IMR-90 (cell line): ENCODE measurements around the gene SMARCAD1. TPM values are rescaled to one million over a fixed set of nuclear protein-coding genes. Genes with fewer than 3 reads are reported as not detected.

Source experiments
- ATAC-seq: fragments of 200-7000 bp; cut with Tn5 transposase; 2 replicates; pipeline ENCODE4 v1.9.1; 2020; ENCODE audit warnings: low read depth, mild to moderate bottlenecking, moderate library complexity
- BruUV-seq: library from RNA; stranded (reverse); fragments of 400-500 nt; replicated peaks from 2 replicates; lab custom pipeline; 2021; lab: Mats Ljungman, UMichigan
- CTCF ChIA-PET: fragments of 300-600 bp; formaldehyde crosslinking; extraction: SDS; loops from one replicate; lab custom pipeline; 2021; ENCODE audit warnings: antibody characterized with exemption; lab: Yijun Ruan, JAX
- POLR2A ChIA-PET: fragments of 300-600 bp; sonication (Branson Sonifier 250); formaldehyde crosslinking; loops from one replicate; lab custom pipeline; 2022; ENCODE audit warnings: antibody characterized with exemption; ENCODE audit not compliant: unreplicated experiment; lab: Charles Lee
- DNase-seq: peaks from one replicate; pipeline ENCODE4 v3.0.0; 2013
- H2AFZ ChIP-seq: replicated peaks from 2 replicates; pipeline ENCODE3; 2013; ENCODE audit warnings: low read length, mild to moderate bottlenecking; ENCODE audit not compliant: poor library complexity
- H2AK5ac ChIP-seq: 2 replicates; pipeline ENCODE4 v1.6.1; 2013; ENCODE audit warnings: low read depth, low read length, inconsistent platforms
- H2AK9ac ChIP-seq: replicated peaks from 2 replicates; pipeline ENCODE3; 2013; ENCODE audit warnings: mild to moderate bottlenecking, low read depth, low read length, moderate library complexity; ENCODE audit not compliant: poor library complexity
- H2BK120ac ChIP-seq: 2 replicates; pipeline ENCODE4 v1.6.1; 2013; ENCODE audit warnings: low read depth, low read length, inconsistent platforms
- H2BK15ac ChIP-seq: 3 replicates; pipeline ENCODE4 v1.6.1; 2013; ENCODE audit warnings: low read depth, low read length, inconsistent platforms
- H2BK20ac ChIP-seq: 2 replicates; pipeline ENCODE4 v1.6.1; 2013; ENCODE audit warnings: low read depth, mild to moderate bottlenecking, inconsistent platforms, low read length, moderate library complexity
- H2BK5ac ChIP-seq: 2 replicates; pipeline ENCODE4 v1.6.1; 2013; ENCODE audit warnings: mild to moderate bottlenecking, low read depth, low read length, inconsistent platforms; ENCODE audit not compliant: poor library complexity, severe bottlenecking
- H3K14ac ChIP-seq: replicated peaks from 2 replicates; pipeline ENCODE4 v1.6.1; 2013; ENCODE audit warnings: low read depth, low read length, inconsistent platforms
- H3K18ac ChIP-seq: 2 replicates; pipeline ENCODE4 v1.6.1; 2013; ENCODE audit warnings: low read depth, low read length, control low read depth
- H3K23ac ChIP-seq: 2 replicates; pipeline ENCODE4 v1.6.1; 2013; ENCODE audit warnings: low read depth, low read length, inconsistent platforms
- H3K27ac ChIP-seq: 2 replicates; pipeline ENCODE4 v1.5.1; 2013; ENCODE audit warnings: mild to moderate bottlenecking, control low read depth, low read length; ENCODE audit not compliant: insufficient read depth
- H3K27me3 ChIP-seq: 2 replicates; pipeline ENCODE4 v1.6.1; 2013; ENCODE audit warnings: low read length; ENCODE audit not compliant: control insufficient read depth, insufficient read depth
- H3K36me3 ChIP-seq: 2 replicates; pipeline ENCODE4 v1.6.1; 2013; ENCODE audit warnings: low read length, mixed read lengths; ENCODE audit not compliant: control insufficient read depth, insufficient read depth
- H3K4ac ChIP-seq: 2 replicates; pipeline ENCODE4 v1.6.1; 2013; ENCODE audit warnings: low read depth, low read length, inconsistent platforms
- H3K4me1 ChIP-seq: 2 replicates; pipeline ENCODE4 v1.6.1; 2013; ENCODE audit warnings: low read length, mixed read lengths; ENCODE audit not compliant: control insufficient read depth, insufficient read depth
- H3K4me2 ChIP-seq: 2 replicates; pipeline ENCODE4 v1.6.1; 2013; ENCODE audit warnings: low read depth, mild to moderate bottlenecking, control low read depth, low read length, moderate library complexity
- H3K4me3 ChIP-seq: 2 replicates; pipeline ENCODE4 v1.5.1; 2013; ENCODE audit warnings: low read depth, mild to moderate bottlenecking, control low read depth, low read length, moderate library complexity; ENCODE audit not compliant: insufficient read depth
- H3K56ac ChIP-seq: 2 replicates; pipeline ENCODE4 v1.6.1; 2013; ENCODE audit warnings: low read length, inconsistent platforms; ENCODE audit not compliant: insufficient read depth; ENCODE audit errors: extremely low read depth
- H3K79me1 ChIP-seq, 2 experiments: 2 replicates each; pipeline ENCODE4 v1.6.1; 2013; ENCODE audit warnings: low read length in 2 of 2, inconsistent platforms in 1 of 2, low read depth in 1 of 2
- H3K9ac ChIP-seq: 2 replicates; pipeline ENCODE4 v1.6.1; 2013; ENCODE audit warnings: low read depth, low read length, control low read depth
- H3K9me1 ChIP-seq: 2 replicates; pipeline ENCODE4 v1.6.1; 2013; ENCODE audit warnings: low read length, inconsistent platforms; ENCODE audit not compliant: insufficient read depth
- H3K9me3 ChIP-seq: 2 replicates; pipeline ENCODE4 v1.6.1; 2013; ENCODE audit warnings: low read length; ENCODE audit not compliant: control insufficient read depth, insufficient read depth
- H4K20me1 ChIP-seq: 2 replicates; pipeline ENCODE4 v1.6.1; 2013; ENCODE audit warnings: low read length, inconsistent platforms; ENCODE audit not compliant: insufficient read depth
- H4K5ac ChIP-seq: 2 replicates; pipeline ENCODE4 v1.6.1; 2013; ENCODE audit warnings: mild to moderate bottlenecking, low read depth, low read length, control low read depth
- H4K8ac ChIP-seq, 2 experiments: 2 replicates each; pipeline ENCODE4 v1.6.1; 2013; ENCODE audit warnings: low read depth in 2 of 2, low read length in 2 of 2, control low read depth in 1 of 2, inconsistent platforms in 1 of 2
- H4K91ac ChIP-seq: 2 replicates; pipeline ENCODE4 v1.6.1; 2013; ENCODE audit warnings: low read depth, low read length, inconsistent platforms; ENCODE audit not compliant: insufficient read depth
- BHLHE40 ChIP-seq: fragments of 150-350 bp; IDR thresholded peaks from 2 replicates; pipeline ENCODE4 v1.6.1; 2016; ENCODE audit warnings: mild to moderate bottlenecking, low read depth, low read length
- CEBPB ChIP-seq: IDR thresholded peaks from 2 replicates; pipeline ENCODE4 v1.6.1; 2012; ENCODE audit warnings: low read depth, low read length, improper control_type of control experiment
- CHD1 ChIP-seq: IDR thresholded peaks from 2 replicates; pipeline ENCODE4 v1.6.1; 2012; ENCODE audit warnings: low read depth, low read length, improper control_type of control experiment
- FOS ChIP-seq: fragments of 150-350 bp; IDR thresholded peaks from 2 replicates; pipeline ENCODE4 v1.6.1; 2016; ENCODE audit warnings: low read depth, low read length
- MAFK ChIP-seq: IDR thresholded peaks from 2 replicates; pipeline ENCODE4 v1.6.1; 2012; ENCODE audit warnings: low read depth, low read length, improper control_type of control experiment
- MAZ ChIP-seq: IDR thresholded peaks from 2 replicates; pipeline ENCODE4 v1.6.1; 2012; ENCODE audit warnings: low read depth, mild to moderate bottlenecking, low read length, improper control_type of control experiment, moderate library complexity, borderline replicate concordance
- MXI1 ChIP-seq: IDR thresholded peaks from 2 replicates; pipeline ENCODE4 v1.6.1; 2012; ENCODE audit warnings: low read depth, mild to moderate bottlenecking, low read length, moderate library complexity, borderline replicate concordance
- NFE2L2 ChIP-seq: fragments of 150-350 bp; IDR thresholded peaks from 2 replicates; pipeline ENCODE4 v1.6.1; 2016; ENCODE audit warnings: low read depth, mild to moderate bottlenecking, low read length
- POLR2A ChIP-seq: IDR thresholded peaks from 2 replicates; pipeline ENCODE4 v1.6.1; 2012; ENCODE audit warnings: mild to moderate bottlenecking, low read depth, low read length
- RAD21 ChIP-seq: IDR thresholded peaks from 2 replicates; pipeline ENCODE4 v1.6.1; 2012; ENCODE audit warnings: low read length, improper control_type of control experiment
- RCOR1 ChIP-seq: IDR thresholded peaks from 2 replicates; pipeline ENCODE4 v1.6.1; 2012; ENCODE audit warnings: mild to moderate bottlenecking, low read length, improper control_type of control experiment; ENCODE audit not compliant: insufficient replicate concordance
- RFX5 ChIP-seq: IDR thresholded peaks from 2 replicates; pipeline ENCODE4 v1.8.0; 2012; ENCODE audit warnings: low read depth, mild to moderate bottlenecking, low read length, moderate library complexity
- SMC3 ChIP-seq: fragments of 150-350 bp; IDR thresholded peaks from 2 replicates; pipeline ENCODE4 v1.6.1; 2016; ENCODE audit warnings: low read depth, mild to moderate bottlenecking, antibody characterized with exemption, low read length, moderate library complexity
- USF2 ChIP-seq: fragments of 150-350 bp; IDR thresholded peaks from 2 replicates; pipeline ENCODE4 v1.6.1; 2017; ENCODE audit warnings: mild to moderate bottlenecking, antibody characterized with exemption, low read length, low read depth
- WGBS, 2 experiments: methylation state at CpG; one replicate each; pipeline versions ENCODE4 v1.1.5 to v1.1.7; 2013; ENCODE audit warnings: missing lambda C conversion rate in 2 of 2; ENCODE audit not compliant: insufficient read length in 1 of 2; ENCODE audit errors: extremely low coverage in 2 of 2; 5-methylcytosine and 5-hydroxymethylcytosine counted together
- dilution Hi-C: fragments of 300-500 bp; cut with HindIII; formaldehyde crosslinking; loops from one replicate; pipeline ENCODE4 v1.14.3; 2018; ENCODE audit warnings: low sequenced_read_pairs; ENCODE audit not compliant: unreplicated experiment
- in situ Hi-C: fragments of 300-500 bp; cut with MboI; formaldehyde crosslinking; loops from 3 replicates; pipeline ENCODE4 v1.14.3; 2019; ENCODE audit warnings: low sequenced_read_pairs, inconsistent platforms, mixed read lengths
- intact Hi-C: fragments of 100-400 bp; cut with micrococcal nuclease; formaldehyde crosslinking; loops from 2 replicates; pipeline ENCODE4 v1.10.0; 2022
- polyA plus RNA-seq, 3 experiments: library from polyadenylated mRNA; depleted of rRNA; stranded (reverse); fragments of >200 nt; gene quantifications; 2 replicates each; pipeline ENCODE4 v1.2.3, GENCODE V29; 2012; ENCODE audit warnings: low replicate concordance in 1 of 3
- total RNA-seq: library from RNA; depleted of rRNA; stranded (reverse); fragments of >200 nt; gene quantifications from 2 replicates; pipeline ENCODE4 v1.2.3, GENCODE V29; 2012
- TF ChIP-seq, protein P1 (sequence below): fragments of 150-350 bp; IDR thresholded peaks from 2 replicates; pipeline ENCODE4 v1.6.1; 2016; ENCODE audit warnings: low read depth, mild to moderate bottlenecking, low read length, moderate library complexity, borderline replicate concordance
- TF ChIP-seq, protein P2 (sequence below): conservative IDR thresholded peaks from 2 replicates; pipeline ENCODE4 v1.5.1; 2012; ENCODE audit warnings: mild to moderate bottlenecking, low read depth, low read length, improper control_type of control experiment

Gene SMARCAD1
- total and polyA plus RNA-seq, 2 of the 4 experiments (the other 2 are of a cell fraction) = 12.3 to 35.3 TPM

GRCh38 chr4:94336303-94336702 lies 128.6 kb downstream of the SMARCAD1 start:
- Histone ChIP-seq H4K91ac (no peak overlapping the region), H4K5ac (no peak overlapping the region), H3K9me3 (no peaks in the 10 kb centered on the region), H3K9me1 (no peaks in the 10 kb centered on the region), H3K27me3 (no peaks in the 10 kb centered on the region; the same call in 1 of the 2 replicates), H3K79me1 (no peaks in the 10 kb centered on the region), H3K4me1 (no peaks in the 10 kb centered on the region), H2BK120ac (no peak overlapping the region), H3K4ac (no peak overlapping the region), H3K14ac (no peak overlapping the region), H3K18ac (no peak overlapping the region), H2BK20ac (no peak overlapping the region), H4K20me1 (no peaks in the 10 kb centered on the region), H3K56ac (no peak overlapping the region), H2AK5ac (no peak overlapping the region), H3K23ac (no peak overlapping the region), H4K8ac (no peak overlapping the region), H3K27ac (no peak overlapping the region), H2AFZ (no peak overlapping the region), H3K4me3 (no peak overlapping the region), H2BK15ac (no peak overlapping the region), H2AK9ac (no peak overlapping the region), H2BK5ac (no peak overlapping the region), H3K9ac (no peak overlapping the region), H3K4me2 (no peak overlapping the region), H3K36me3 (no peaks in the 10 kb centered on the region)
- no CpG with 5 or more reads among the region's 3 CpGs for whole genome bisulfite sequencing, 2 experiments
- CTCF ChIA-PET = interaction anchor here (1.0 kb wide), 1 partner anchor 285 kb away, joined by 4 read pairs; no protein-coding TSS in a partner anchor
- POLR2A ChIA-PET = no interaction called here
- intact Hi-C loops (no loop called here), in situ Hi-C loops (no loop called here), dilution Hi-C loops (no loop called here)
- ATAC-seq (no peak), DNase-seq (no peak)
- BruUV-seq = no TSS peak
- no peak for TF ChIP-seq MAZ
- TF ChIP-seq CEBPB = no peak
- no peak for TF ChIP-seq RFX5
- TF ChIP-seq CHD1 = no peak
- TF ChIP-seq BHLHE40 = no peak
- TF ChIP-seq, protein P1, sequence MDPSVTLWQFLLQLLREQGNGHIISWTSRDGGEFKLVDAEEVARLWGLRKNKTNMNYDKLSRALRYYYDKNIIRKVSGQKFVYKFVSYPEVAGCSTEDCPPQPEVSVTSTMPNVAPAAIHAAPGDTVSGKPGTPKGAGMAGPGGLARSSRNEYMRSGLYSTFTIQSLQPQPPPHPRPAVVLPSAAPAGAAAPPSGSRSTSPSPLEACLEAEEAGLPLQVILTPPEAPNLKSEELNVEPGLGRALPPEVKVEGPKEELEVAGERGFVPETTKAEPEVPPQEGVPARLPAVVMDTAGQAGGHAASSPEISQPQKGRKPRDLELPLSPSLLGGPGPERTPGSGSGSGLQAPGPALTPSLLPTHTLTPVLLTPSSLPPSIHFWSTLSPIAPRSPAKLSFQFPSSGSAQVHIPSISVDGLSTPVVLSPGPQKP = no peak
- TF ChIP-seq FOS = no peak
- TF ChIP-seq MXI1 = no peak
- no peak for TF ChIP-seq RAD21
- no peak for TF ChIP-seq NFE2L2
- no peak for TF ChIP-seq MAFK
- TF ChIP-seq, protein P2, sequence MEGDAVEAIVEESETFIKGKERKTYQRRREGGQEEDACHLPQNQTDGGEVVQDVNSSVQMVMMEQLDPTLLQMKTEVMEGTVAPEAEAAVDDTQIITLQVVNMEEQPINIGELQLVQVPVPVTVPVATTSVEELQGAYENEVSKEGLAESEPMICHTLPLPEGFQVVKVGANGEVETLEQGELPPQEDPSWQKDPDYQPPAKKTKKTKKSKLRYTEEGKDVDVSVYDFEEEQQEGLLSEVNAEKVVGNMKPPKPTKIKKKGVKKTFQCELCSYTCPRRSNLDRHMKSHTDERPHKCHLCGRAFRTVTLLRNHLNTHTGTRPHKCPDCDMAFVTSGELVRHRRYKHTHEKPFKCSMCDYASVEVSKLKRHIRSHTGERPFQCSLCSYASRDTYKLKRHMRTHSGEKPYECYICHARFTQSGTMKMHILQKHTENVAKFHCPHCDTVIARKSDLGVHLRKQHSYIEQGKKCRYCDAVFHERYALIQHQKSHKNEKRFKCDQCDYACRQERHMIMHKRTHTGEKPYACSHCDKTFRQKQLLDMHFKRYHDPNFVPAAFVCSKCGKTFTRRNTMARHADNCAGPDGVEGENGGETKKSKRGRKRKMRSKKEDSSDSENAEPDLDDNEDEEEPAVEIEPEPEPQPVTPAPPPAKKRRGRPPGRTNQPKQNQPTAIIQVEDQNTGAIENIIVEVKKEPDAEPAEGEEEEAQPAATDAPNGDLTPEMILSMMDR = no peak
- no peak for TF ChIP-seq USF2
- no peak for TF ChIP-seq POLR2A
- TF ChIP-seq RCOR1 = no peak
- TF ChIP-seq SMC3 = no peak
